Medulla oblongata (tissue), 1 donor: Measurements from ENCODE around the gene IGF1R.

ENCODE experiments used
- DNase-seq: peaks from one replicate; pipeline ENCODE4 v3.0.0-alpha.2; 2015; ENCODE audit errors: extremely low spot score

Gene IGF1R

DNA sequence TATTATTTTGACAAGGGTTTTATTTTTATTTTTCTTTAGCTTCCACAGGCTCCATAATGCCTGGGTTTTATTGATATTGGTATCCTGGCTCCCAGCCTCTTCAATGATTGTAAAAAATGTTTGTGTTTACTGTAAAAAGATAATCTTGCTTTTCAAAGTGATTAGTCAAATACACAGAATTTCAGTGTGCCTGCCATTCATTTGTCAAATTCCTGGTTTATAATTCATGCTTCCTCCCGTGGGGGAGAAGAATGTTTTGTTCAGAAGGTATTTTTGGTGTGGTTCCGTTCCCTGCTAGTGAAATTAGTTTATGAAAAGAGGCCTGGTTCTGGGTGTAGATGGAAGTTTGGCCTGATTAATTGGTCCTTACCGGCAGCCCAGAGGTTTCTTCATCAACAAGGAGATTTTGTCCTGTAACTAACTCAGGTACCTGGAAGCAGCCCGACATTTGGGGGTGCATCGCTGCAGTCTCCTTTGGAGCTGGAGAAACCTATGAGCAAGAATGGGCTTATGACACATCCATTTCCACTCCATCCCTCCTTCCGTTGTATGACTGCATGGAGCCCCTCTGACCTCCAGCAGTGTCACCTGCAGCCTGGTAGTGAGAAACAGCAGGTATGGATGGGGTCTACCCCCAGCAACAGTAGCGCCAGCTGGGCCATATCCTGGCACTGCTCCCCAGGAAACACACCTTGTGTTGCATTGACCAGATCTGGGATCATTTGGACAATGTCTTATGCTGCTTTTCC, 257.8 kb downstream of the IGF1R start:
- no peak for DNase-seq

DNA sequence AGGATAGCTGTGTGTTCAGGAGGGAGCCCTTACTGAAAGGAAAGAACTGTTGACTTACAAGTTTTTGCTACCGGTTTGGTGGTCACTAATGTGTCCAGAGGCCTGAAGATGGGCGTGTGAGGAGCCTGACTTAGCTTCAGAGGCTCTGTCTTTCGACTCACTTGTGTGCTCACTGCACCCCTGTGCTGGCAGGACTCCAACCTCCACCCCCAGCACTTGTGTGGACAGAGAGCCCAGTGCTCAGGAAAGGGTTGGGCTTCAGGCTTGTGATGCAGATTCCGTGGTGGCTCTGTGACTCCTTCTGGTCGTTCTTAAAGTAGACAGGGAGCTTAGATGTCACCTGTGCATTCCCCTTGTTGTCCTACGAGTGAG, 258.4 kb downstream of the IGF1R start:
- no peak for DNase-seq

DNA sequence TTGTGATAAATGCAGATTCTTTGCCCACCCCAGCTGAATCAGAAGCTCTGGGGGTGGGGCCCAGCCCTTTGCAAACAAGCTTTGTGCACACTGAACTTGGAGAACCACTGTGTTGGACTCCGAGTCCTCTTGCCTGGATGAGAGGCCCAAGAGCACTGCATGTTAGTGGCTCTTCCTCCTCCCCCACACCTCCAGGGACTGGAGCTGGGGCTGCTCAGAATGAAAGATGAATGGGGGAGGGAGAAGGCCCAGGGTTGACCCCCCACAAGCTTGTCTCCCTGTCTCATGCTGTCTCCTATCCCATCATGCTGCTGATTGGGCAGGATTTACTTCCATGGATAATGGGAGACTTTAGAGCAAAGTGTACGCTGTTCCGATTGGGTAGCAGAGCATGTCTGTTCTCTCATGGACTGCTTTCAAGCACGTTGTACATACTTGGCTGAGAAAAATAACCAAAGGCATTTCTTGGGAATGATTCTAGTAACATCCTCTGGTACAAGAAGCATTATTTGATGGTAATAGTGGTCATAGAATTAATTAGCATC, 259.7 kb downstream of the IGF1R start:
- DNase-seq: no peak

DNA sequence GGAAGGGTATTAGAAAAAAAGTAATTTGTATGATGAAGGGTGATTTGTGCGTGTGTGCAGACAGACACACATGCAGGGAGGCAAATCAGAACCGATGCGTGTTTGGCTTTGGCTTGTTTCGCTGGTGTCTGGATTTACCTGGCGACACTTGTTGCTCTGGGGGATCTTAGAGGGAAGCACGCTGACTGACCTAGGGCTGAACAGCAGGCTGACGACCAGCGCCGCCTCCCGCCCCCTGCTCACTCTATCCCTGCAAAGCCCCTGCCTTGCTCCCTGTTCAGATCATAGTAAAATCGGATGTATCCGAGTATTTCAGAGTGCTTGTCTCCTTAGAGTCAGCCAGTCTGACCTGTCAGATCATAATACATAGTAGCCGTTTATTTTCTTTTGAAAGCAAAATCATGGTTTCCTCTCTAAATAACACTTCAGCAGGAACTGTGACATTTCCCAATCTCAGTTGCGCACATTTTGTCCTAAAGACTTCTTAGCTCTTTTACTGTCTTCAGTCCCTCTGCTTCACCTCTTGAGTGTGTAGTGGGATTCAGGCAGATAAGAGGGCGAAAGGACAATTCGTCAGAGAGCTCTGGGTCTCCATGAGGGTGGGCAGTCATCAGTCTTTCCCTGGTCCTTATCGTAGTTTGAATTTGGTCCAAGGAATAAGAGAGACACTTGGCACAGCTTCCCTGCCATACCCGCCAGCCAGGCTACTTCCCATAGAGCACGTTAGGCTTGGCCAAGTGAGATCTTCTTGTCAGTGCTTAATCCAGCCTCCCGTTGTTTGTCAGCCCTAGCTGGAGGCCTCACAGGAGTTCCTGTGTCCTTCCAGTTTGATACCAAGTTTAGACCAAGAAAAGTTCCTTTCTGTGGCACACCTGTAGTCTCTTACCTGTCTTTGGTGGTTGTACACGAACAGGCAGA, 261.9 kb downstream of the IGF1R start:
- DNase-seq: no peak

DNA sequence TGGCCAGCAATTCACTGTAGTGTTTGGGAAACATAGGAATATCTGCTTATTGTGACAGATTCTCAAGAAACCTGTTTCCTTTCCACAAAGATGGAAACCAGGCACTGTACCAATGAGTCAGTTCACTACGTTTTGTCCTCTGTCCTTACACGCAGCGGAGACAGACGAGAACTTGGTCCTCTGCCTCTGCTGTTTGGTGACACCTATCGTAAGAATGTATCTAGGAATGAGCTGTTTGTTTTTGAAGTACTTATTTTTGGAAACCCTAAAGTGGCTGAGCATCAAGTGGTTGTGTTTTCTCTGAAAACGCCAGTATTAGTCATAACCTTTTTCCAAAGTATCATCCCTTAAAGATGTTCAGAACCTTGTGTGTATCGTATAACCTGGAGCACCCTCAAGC, 266.3 kb downstream of the IGF1R start:
- no peak for DNase-seq

DNA sequence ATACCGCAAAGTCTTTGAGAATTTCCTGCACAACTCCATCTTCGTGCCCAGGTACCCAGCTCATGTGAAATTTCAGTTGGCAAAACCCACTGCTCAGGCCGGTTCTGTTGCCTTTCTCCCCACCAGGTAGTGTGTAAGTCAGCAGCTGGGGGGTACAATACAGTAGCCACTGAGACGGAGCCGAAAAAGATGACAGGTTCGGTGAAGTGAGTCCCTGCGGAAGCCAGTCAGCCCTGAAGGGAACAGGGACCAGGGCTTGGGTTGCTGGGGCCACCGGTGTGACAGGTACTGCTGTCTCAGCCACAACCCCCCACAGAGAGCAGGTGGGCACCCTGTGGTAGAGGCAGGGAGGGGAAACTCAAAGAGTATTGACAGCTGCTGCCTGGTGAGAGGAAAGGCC, 268.5 kb downstream of the IGF1R start:
- no peak for DNase-seq

DNA sequence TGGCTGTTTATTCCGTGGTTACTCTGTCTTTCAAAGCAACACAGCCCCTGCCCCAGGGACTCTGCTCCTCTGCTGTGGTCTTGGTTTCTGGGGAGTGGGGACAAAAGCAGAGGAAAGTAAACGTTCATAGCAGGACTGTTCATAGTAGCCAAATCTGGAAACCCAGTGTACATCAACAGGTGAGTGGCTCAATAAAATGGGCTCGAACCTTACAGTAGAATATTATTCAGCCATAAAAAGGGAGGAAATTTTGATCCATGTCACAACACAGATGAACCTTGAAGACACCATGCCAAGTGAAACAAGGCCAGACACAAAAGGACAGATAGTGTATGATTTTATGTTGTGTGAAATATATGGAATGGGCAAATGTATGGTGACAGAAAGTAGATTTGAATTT, 269.1 kb downstream of the IGF1R start:
- DNase-seq: no peak

DNA sequence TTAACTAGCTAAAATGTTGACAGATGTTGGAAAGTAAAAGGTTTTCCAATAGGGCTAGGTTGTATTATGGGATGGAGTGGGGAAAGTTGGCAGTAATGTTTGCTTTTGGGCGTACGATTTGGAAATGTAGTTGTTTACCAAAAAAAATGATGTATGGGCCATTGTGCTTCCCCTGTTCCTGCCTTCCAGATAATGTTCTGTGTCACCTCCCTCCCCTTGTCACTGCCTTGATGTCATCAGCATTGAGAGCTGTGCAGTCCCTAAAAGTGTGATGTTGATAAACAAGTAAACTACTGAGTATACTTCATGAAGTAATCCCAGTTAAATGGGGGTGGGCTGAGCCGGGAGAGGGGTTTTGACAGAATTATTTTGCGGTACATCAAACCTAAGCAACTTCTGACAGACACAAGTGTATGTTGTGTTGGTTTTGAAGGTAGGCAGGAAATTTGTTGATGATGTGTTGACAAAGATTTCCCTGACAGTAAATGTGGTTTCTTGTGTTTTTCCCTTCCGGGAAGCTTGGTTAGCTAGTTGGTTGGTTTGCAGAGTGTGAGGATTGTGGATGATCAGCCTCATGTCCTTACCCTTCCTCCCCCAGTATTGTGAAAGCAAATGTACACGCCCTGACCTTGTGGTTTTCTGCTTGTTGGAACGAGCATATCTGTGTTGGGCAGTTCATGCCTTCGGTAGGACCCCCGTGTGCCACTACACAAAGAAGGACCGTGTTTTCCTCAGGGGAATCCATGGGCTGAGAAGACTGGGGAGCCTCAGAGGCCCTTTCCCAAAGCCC, 271.9 kb downstream of the IGF1R start:
- DNase-seq: no peak

DNA sequence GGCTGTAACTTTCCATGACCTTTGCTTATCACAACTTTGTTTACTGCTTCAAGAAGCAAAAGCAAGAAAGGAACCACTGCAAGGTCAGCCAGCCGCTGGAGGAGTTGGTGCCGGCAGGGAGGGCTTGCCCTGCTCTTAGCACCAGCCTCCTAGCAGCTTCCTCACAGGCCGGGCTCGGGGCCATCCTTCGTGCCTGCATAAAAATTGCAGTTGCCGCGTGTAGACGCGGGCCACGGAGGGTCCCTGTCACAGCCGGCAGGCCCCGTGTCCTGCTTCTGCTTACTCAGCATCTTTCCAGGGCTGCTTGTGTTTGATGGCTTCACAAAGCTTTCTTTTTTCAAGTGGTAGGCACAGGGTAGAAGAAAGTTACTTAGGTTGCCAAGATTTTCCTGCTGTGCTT, 274.8 kb downstream of the IGF1R start:
- no peak for DNase-seq

DNA sequence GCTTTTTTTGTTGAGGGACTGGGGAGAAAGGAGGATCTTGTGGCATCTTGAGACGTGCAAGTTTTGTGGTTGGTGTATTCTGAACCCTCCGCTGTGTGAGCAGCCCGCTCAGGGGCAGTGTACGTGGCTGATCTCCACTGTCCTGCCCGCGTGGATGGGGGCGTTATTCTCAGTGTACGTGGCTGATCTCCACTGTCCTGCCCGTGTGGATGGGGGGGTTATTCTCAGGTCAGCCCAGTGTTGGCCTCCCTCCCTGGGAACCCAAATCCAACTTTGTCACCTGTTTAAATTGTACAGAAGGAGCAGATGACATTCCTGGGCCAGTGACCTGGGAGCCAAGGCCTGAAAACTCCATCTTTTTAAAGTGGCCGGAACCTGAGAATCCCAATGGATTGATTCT, 275.2 kb downstream of the IGF1R start:
- DNase-seq: peak; percentile 71

DNA sequence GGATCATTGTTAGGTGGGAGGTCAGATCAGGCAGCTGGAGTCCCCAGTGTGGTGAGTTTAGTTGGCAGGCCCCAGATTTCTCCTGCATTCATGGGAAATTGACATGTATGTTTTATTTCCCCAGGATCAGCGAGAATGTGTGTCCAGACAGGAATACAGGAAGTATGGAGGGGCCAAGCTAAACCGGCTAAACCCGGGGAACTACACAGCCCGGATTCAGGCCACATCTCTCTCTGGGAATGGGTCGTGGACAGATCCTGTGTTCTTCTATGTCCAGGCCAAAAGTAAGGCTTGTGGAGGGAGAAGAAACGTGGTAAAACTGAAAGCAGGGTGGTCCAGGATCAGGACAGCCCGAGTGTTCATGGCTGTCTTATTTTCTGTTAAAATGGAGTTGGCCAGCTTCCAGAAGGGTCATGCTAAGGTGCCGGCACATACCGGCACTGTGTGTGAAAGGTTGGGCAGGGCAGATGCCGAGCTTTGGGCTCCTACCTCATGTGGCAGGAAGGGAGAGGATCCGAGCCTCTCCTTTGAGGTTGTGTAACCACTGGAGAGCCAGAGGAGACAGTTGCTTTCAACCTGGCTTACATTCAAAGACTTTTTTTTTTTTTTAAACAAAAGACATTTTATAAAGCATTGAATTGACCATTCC, 276.2 kb downstream of the IGF1R start:
- DNase-seq: no peak

DNA sequence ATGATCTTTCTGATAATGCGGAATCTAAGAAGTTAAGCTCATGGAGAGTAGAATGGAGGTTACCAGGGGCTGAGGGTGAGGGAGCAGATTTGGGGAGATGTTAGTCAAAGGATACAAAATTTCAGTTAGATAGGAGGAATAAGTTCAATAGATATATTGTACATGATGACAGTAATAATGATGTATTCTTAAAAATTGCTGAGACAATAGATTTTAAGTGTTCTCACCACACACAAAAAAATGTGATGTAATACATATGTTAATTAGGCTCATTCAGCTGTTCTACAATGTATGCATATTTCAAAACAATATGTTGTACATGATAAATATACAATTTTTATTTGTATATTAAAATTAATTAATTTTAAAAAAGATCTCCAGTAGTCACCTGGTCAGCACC, 277.9 kb downstream of the IGF1R start:
- DNase-seq: no peak

DNA sequence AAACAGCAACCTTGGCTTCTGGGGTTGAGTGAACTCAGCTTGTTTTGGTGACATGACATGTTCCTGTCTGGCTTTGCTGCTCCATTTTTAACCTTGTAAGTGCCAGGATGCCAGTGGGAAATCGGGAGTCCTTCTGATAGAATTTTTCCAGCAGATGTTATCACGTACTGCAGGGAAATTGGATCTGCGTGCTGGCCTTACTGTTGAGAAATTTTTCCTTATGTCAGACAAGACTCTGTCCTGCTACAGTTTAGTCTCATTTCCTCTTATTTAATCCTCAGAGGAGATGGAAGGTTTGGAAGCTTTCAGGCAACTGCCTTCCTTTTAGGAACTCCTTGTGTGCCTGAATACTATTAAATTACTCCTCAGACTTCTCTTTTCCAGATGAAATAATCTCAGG, 278.7 kb downstream of the IGF1R start:
- DNase-seq: no peak

DNA sequence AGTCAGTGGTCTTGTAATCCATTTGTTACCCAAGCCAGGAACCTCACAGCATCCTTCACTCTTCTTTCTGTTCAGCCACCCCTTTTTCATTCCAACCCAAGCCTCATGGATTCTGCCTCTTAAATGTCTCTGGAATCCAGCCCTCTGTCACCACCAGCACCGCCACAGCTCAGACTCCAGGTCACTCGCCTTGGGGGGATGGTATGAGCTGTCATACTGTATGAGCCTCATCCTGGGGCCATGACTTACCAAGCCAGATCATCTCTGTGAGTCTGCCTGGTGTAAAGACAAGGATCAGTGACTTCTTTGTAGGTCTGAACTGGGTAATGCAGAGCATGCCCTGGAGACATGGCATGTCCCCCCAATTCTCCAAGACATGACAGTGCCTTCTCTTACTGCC, 279.7 kb downstream of the IGF1R start:
- DNase-seq: no peak

DNA sequence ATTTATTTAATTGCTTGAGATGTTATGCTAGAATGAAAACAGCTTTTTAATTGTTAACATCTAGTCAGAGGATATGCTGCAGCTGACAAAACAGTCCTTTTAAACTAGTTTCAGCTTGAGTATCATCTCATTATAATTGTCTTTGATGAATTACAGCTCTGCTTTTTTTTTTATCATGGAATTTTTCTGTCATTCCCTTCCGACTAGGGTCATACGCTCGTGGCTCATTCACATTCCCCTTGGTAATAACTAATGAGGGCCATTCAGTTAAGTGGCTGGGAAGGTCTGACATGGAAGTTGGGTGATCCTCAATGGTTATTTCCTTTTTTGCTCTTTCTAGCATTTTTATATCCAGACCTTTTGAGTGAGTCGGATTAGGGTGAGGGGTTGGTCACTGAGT, 282.2 kb downstream of the IGF1R start:
- no peak for DNase-seq

DNA sequence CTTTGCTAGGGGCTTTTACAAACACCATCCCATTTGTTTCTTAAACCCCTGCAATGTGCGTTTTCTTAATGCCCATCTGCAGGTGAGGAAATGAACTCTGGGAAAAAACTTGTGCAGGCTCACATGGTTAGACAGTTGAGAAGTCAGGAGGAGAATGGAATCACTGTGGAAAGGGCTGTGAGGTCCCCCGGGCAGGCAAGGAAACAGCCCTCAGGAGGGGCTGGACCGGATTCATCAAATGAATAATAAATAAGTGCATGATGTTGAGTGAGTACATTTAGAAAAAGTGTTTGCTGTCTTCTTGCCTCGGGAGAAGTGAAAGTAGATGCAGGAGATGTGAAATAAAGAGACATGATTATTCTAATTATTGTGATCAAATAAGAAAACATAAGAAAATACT, 282.7 kb downstream of the IGF1R start:
- DNase-seq: no peak

DNA sequence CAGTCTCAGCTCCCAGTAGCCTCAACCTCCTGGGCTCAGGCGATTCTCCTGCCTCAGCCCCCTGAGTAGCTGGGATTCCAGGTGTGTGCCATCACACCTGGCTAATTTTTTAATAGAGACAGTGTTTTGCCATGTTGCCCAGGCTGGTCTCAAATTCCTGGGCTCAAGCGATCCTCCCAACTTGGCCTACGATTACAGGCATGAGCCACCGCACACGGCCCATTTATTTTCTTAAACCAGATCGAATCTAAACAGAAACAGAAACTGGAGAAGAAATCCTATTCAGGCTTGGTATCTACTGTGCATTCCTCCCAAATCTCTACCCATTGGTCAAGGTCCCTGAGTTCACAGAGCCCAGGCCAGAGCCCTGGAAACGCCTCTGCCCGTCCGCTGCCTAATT, 285.1 kb downstream of the IGF1R start:
- no peak for DNase-seq

DNA sequence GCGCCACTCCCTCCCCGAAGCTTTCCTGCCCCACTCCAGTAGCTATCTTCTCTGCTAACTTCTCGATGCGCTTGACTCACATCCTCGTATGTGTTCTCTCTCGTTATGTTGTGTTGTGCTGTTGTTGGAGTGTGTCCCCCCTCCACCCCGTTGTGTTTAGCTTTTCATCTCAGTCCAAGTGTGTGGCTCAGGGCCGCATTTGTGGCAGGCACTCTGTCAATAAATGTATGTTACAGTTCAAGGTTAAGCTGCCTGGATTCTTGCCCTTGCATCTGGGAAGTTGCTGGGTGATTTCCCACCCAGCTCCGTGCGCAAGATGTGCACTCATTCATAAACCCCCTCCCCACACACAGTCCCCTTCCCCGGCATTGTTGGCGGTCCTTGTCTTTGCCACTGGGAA, 287.4 kb downstream of the IGF1R start:
- DNase-seq: no peak

DNA sequence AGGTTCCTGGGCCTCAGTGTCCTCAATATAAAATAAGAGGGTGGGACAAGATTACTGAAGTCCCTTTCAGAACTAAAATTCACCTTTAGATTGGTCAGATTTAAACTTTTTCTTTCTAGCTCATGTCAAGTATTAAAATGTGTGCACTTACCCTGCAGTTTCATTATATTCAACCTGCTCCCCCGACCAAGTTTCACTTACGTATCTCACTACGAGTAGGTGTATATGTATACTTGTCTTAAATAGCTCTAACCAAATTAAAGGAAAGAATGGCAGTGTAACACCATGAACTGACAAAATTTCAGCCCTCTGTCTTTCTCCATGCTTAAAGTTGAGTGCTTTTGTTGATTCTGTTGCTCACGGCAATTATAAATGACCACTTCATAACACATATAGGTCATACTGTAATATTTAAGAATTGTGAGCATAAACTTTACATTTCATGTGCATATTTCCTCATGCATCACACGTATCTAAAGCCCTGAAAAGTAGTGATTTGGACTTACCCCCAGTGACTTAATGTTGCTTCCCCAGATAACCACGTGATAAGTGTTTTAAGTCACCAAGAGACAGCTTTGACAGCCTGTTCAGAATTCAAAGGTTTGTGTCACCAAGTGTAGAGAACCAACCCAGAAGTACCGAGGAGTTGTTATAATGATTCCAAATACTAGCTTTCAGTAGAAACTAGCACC, 289.2 kb downstream of the IGF1R start:
- DNase-seq: no peak

DNA sequence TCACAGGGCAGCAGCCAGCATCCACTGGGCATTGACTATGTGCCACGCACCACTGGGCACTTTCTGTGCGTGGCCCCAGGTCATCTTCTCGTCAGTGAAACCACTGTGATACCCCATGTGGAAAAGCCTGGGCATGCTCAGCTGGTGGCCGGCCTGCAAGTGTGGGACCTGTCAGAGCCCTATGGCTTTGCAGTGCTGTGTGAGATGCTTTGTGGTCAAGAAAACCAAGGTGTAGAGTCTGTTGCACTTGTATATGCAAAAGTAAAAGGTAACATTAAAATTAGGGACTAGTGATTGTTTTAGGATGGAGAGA, 289.7 kb downstream of the IGF1R start:
- no peak for DNase-seq

DNA sequence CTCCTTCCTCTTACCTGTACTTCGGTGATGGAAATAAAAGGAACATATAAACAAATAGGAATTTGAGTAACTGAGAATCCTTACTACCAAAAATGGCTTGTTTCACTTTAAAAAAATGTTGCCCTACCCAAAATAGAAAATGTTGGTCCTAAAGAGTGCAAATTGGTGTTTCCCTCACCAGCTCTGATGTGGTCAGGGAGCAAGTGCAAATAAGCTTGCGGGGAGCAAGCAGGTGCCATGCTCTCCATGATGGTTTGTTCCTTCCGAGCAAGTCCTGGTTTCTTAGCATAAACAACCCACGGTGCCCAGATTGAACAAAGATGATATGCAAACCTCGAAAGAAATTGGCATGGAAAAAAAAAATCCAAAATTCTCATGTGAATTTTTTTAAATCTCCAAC, 290.5 kb downstream of the IGF1R start:
- no peak for DNase-seq
